GM21825 (cell line): ENCODE results near the gene TAOK3.

Source experiments
- ATAC-seq: cut with Tn5 transposase; IDR thresholded peaks from one replicate; pipeline ENCODE4 v1.9.1; 2021; ENCODE audit warnings: mild to moderate bottlenecking, moderate library complexity; ENCODE audit not compliant: unreplicated experiment

TAOK3 gene

DNA sequence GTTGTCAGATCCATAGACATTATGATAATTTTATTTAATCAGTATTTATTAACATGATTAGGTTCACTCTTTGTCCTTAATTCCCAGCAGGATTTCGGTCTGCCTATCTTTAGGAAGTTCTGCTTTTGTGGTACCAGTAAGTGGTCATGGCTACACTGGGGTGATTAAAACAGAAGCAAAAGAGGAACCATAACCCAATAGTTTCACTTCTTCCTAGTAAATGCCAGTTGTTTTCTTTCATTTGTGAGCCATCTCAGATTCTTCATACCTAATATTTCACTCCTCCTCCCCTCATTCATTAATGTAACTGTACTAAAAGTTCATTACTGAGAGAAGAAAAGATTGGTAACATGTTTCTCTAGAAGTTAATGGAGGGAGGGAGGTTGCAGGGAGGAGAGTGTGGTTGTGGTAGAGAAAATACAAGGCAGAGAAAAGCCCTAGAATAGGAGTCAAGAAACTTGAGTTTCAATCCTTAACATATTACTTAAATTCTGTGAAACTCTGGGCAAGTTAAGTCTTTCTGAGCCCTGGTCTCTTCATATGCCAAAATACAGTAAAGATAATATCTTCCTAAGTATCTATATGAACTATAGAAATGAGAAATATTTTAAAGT is 135.5 kb downstream of the TAOK3 start:
- peak; percentile 81 for ATAC-seq

DNA sequence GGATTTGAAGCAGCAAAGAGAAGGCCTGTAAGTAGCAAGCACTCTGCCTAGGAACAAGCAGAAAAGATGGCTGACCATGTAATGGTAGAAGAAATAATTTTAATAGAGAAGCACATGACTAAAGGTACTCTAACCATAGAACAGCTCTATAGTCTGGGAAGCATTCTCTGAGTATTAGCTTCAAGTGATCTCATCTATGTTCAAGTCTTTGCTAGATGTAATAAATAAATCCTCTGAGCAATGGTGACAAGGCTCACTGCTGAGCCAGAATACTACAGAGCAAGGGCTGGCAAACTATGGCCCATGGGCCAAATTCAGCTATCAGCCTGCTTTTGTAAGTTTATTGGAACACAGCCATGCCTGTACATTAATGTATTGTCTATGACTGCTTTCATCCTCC is 152.0 kb downstream of the TAOK3 start:
- ATAC-seq: no peak

DNA sequence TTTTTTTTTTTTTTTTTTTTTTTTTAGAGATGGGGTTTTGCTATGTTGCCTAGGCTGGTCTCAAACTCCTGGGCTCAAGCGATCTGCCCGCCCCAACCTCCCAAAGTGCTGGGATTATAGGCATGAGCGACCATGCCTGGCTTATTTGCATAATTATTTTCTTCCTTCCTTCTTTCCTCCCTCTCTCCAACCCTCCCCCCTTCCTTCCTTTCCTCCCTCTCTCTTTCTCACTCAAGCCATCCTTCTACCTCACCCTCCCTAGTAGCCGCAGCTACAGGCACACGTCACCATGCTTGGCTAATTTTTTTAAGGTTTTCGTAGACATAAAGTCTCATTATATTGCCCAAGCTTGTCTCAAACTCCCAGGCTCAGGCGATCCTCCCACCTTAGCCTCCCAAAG is 152.9 kb downstream of the TAOK3 start:
- no peak for ATAC-seq

DNA sequence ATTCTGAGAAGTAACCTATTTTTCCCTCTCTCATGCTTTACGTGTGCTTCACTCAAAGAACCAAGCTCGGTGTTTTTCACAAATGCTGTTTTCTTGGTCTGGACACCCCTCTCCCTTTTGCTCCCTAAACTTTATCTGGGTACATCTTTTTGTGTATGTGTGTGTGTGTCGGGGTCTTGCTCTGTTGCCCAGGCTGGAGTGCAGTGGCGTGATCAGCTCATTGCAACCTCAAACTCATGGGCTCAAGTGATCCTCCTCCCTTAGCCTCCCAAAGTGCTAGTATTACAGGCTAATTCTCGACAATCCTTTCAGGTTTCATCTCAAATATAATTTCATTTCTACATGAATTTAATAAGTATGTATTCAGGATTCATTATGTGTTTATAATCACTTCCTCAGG is 153.6 kb downstream of the TAOK3 start:
- ATAC-seq: no peak

DNA sequence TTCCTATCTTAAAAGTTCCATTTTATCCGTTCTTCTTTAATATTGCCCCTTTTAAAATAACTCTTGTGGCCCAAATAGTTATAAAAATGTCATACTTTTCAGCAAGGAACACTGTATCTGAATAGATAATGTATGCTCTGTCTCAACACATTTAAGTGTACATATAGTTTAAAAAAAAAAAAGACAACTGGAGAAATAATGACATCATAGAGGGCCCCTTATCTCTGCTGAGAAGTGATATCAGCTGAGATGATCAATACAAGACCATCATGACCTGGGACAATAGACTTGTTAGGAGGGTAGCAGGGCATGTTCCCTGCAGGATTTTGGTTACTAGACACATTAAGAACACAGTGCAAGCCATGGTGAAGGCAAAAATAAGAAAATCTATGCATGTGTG is 159.3 kb downstream of the TAOK3 start:
- ATAC-seq: no peak

DNA sequence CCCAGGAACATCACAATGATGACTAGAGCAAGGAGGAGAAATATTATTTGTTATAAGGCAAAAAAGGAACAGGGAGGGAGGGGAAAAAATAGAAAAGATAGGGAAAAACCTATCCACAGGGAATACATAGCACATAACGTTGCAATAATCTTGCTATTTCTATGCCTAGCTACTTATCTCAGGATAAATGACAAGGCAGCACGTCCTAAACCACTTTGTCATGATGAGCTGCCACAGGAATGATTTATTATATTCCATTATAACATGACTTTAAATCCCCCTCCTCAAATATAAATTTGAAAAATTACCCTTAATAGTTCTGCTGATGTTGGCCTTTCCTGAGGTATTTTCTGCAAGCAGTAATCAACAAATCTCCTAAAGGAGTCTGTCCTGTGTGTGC is 160.1 kb downstream of the TAOK3 start:
- ATAC-seq: no peak

DNA sequence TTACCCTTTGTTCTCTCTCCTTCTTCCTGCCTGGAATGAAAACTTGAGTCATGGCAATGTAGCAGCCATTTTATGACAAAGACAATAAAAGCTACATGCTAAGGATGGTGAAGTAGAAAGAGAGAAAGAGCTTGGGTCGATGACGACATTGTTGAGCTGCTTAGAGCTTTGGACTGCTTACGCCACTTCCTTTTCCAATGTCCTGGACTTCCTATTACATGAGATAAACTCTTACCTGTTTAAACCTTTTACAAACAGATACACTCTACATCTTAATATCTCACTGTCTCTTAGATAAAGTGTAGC is 166.6 kb downstream of the TAOK3 start:
- ATAC-seq: no peak

DNA sequence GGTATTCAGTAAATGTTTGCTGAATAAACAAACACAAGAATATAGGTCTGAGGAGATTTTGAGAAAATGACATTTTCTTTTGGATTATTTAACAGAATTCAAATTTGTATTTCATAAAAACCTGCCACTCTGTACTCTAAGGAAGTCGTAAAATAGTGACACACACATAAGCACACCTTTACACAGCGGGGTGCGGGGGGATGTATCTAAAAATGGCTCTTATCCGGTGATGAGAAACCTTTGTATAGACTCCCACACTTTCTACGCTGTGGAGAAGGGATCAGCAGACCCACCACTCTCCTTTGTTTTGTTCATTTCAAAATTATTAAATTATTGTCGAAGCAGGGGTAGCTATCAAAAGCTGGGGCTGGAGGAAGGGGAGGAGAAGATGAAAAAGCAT is 178.7 kb downstream of the TAOK3 start:
- ATAC-seq: no peak

DNA sequence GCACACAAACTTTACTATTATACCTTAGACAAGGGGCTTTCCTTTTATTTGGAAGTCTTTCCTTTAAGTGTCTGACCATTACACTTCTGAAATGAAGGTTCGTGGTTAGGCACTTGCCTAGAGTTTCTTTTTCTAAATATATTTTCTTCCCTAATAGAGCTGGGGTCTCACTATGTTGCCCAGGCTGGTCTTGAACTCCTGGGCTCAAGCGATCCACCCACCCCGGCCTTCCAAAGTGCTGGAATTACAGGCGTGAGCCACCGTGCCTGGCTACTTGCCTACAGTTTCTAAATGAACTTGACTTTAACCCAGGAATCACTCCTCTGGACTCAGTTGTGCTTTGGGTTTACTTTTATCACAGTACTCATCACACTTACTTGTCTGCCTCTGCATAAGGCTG is 179.2 kb downstream of the TAOK3 start:
- ATAC-seq: no peak

DNA sequence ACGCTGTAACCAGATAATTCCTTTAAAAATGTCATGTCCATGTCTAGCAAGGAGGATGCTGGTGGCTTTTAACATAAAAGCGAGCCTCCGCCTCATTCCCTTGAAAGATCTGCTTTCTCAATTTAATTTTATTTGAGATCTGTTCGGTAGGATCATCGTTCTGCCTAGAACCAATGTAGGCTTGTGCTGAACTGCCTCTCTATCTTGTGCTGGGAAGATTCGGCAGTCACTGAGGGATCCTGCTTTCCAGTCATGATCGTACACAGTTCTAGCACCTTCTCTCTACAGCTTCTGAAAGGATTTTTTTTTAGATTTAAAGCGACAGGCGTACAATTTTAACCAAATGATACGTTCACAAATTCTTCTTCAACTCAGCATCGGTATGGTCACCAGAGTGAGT is 182.4 kb downstream of the TAOK3 start:
- ATAC-seq: no peak

DNA sequence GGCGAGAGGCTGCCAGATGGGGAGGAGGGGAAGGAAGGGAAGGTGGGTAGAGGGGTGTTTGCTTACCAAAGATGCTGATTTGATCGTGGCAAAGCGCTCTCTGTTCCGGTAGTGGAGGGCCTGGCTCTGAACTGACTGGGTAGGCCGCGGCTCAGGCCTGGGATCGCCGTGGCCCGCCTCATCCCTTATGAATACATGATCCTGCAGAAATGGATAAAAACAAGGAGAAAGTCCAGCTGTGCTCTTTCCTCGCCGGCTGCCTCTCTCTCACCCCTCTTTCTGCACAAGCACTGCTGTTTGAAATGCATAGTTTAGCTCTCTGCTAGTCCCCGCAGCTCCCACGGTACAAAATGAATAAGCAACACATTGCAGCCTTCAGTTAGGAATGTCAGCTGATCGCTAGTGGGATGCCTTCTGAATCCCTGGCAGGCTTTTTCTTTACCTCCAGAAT is 182.9 kb downstream of the TAOK3 start:
- ATAC-seq: no peak

DNA sequence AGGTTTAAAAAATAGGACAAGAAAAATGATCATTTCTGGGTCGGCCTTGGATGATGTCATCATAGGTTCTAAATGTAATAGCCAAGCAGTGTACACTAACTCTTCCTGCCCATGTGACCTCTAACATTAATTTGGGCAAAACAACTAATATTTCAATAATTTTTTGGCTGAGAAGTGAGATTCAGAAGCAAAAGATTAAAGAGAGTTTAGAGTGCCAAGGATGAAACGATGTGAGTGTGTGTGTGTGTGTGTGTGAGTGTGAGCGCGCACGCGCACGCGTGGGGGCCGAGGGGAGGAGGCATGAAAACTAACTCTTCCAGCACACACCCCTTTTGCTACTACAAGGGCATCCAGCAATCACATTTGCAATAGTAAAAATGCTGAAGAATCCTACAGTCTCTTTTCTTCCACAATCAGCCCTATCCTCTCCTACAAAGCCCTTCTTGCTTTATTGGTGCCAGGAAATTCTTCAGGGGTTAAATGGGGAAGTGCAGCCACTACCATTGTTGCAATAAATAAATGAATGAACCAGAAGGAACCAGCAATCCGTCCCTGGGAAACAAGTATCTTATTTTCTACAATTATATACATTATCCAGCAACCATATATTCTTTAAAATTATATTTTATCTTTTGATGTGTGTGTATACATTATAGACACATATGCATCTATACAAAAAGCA is 183.9 kb downstream of the TAOK3 start:
- ATAC-seq: no peak

DNA sequence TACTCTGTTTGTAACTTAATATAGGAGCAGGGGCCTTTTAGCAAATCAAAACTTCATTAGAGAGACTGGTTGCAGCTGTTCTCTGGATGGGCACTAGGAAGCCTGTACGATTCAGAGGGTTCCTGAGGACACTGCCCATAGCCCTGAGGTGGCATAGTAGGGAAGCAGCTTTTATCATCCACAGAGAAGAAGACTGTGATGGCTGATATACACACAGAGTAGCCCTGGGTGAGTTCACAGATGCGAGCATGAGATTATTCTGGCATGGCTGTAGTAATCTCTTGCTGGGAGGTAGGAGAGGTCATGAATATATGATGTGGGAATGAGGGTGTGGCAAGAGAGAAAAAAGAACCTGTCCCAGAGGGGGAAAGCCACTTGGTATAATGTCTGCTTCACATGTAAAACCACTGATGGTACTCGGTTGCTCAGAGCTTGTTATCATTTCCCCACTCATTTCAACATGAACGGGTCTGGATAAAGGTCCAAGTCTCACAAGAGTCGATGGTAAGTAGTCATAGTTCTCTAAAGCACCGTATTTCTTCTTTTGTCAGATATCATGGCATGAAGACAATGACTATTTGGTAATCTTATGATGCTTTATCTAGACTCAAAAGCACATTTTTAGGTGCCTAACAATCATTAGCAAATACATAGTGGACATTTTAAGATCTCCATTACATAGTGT is 184.8 kb downstream of the TAOK3 start:
- ATAC-seq: no peak

DNA sequence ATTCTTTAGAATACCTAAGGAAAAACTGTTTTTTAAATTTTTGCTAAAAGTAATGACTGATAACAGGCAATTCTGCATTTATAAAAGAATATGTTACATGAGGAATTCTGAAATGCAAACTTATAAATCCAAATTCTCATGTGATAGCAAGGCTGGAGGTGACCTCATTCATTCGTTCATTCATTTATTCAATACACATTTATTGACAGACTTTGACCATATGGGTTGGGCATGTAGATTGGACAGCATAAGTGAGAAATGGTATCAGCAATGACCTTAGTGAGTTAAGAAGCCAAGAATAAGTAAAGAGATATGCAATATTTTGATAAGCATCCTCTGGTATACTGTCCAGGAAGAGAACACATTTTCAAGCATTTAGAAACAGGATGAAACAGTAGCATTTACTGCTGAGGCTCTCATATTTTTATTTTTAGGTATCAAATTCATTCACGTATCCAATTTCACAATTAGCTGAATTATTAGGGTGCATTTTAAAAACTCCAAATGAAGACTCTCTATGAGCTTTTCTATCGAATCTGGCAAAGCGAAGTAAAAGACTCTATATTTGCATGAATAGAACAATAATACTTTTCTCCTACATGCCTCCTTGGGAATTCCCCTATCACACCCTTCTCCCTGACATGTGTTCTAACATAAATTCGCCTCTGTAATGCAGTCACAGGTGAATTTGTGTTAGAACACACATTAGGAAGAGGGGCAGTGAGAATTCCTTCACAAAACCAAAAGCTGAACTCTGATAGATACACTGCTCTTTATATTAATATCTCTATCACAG is 186.9 kb downstream of the TAOK3 start:
- no peak for ATAC-seq

DNA sequence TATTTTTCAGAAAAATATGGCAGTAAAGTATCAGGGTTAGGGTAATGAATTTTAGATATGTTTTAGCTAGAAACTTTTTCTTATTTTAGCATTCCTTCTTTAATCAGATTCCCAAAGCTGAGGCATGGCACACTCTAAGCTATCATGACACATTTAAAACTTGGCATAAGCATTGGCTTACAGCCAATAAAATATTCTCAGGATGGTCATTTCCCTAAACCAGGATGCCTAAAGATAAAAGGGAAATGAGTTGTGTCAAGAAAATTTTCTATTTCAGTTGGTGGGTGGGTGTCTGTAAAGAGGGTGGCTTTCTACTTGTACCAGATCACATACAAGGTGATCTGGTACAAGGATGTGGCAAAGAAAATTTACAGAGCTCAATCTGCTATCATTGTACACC is 189.0 kb downstream of the TAOK3 start:
- ATAC-seq: no peak

DNA sequence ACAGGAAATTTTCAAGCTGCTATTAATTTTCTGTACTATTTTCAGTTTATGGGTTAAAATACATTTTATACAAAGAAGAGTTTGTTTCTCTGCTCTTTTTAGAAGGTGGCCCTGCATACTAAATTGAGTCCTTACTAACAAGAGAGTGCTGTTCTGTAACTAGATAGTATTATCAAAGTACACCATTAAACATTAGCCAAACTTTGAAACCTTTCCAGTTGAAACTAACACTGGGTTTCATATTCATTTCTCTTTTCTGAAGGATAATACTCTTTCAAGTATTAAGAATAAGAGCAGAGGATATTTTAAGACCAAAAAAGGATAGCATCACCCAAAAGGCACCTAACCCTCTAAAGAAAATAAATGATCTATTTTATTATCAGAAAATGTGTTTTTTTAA is 189.6 kb downstream of the TAOK3 start:
- ATAC-seq: peak; percentile 43

DNA sequence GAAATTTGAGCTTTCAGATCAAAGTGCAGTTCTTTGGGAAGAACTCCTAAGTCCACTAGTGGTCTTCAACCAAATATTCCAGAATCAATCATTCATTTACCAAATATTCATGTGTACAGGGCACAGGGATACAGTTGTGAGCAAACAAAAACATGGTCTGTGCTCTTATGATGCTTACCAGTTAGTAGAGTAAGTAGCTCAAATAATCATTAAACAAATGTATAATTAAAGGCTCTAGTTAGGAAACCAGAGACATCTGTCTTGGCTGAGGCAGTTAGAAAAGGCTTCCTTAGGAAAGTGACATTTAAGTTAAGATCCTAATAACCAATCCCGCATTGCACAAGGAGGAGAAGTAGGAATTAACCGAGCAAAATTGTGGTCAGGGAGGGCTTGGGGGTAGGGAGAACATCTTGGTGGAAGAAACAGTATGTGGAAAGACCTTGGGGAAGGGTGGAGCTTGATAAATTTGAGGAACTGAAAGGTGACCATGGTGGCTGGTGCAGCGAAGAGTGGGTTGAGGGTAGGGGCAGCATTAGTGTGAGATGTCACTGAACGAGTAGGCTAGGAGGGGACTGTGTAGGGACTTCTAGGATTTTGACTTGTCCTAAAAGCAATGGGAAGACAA is 196.8 kb downstream of the TAOK3 start:
- ATAC-seq: peak; percentile 73

DNA sequence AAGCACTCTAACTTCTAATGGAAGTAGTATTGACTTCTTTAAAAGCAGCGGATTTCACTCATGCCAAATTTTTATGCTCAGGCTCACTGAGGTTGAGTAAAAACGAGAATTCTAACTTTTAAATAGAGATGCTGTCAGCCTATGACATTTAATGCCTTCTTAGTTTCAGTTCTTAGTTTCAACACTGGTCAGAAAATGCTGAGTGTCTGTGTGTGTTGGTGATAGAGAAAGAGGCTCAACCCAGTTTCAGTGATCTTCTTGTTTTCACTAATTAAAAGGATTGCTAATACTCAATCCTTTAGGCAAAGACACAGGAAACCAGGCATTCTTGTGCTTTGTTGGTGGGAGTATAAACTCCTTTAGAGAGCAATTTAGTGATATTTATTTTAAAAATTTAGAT is 205.8 kb downstream of the TAOK3 start:
- ATAC-seq: peak; percentile 96

DNA sequence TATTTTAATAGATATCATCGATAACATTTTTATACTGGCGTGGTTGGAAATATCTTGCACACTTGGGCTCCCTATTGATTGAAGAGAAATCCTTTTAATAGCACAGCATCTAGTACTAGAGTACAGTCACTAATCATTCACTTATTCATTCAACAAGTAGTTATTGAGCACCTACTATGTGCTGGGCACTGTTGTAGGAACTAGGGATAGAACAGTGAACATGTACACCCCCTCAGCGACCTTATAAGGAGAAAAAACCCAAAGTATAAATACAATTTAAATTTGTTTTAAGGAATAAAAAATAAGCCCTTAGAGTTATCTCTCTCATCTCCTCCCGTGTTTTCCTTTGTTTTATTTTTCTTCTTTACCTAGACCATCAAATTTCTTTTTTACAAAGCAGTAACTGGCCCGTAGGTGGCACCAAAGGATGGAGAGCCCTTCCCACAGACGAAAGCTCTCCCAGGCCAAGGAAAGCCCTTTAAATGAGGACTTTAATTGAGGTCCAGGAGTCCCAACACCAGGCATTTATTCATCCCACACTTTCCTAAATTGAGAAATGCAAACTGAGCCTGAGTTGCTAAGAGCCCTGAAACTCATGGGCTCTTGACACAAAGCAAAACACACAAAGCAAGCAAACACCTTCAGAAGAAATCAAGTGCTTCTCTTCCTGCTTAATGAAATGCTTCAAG is 207.8 kb downstream of the TAOK3 start:
- ATAC-seq: no peak

DNA sequence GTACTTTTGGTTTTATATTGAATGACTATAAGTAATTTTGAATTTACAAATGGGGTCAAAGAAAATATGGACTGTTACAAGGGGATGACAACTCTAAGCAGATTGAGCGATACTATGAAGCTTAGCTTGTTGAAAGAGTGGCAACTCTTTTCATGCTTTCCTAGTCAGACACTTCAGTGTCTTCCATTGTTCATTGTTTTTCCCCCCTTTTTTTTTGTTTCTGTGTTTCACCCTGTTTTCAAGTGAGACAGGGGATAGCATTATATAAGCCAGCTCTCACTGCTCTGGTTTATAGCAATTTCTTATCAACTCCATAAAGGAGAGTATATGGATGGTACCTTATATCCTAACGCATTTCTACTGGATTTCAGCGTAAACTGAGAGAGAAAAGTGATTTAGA is 212.2 kb downstream of the TAOK3 start:
- ATAC-seq: no peak

DNA sequence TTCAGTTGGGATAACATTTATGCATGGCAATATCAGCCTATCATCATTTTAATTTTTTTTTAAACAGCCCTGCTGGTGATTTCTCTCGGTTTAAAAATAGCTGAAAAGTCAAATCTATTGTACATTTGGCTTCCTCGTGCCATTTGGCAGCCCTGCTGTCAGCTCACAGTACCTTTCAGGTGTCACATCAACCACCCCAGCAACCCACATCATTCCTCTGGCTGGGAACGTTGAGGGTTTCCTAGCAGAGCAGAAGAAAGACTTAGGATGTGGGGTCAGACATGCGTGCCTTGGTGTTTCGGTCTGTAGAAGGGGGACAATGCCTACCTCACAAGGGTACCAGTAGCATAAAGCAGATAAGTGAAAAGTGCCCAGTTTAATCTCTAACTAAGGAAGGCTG is 221.0 kb downstream of the TAOK3 start:
- no peak for ATAC-seq
